ENCODE data around the gene YPEL5.

Gene YPEL5

GRCh38 chr2:30164131-30164925 is 17.5 kb downstream of the YPEL5 start:
- no peak for DNase-seq (ENCODE audit: low read depth in 4 of 4, low spot score in 1 of 4)

GRCh38 chr2:30165050-30165520 is 18.3 kb downstream of the YPEL5 start:
- DNase-seq (ENCODE audit: low read depth in 4 of 4, low spot score in 1 of 4), result peak in 2 of 4 experiments; percentile 20 to 32

- no peak for DNase-seq (ENCODE audit: low read depth in 4 of 4, low spot score in 1 of 4)
These were observed 18.8 kb downstream of the YPEL5 start for GRCh38 chr2:30165617-30166016.

GRCh38 chr2:30172627-30173026 is 25.8 kb downstream of the YPEL5 start:
- no peak for DNase-seq (ENCODE audit: low read depth in 4 of 4, low spot score in 1 of 4)

GRCh38 chr2:30177440-30177839 is 30.6 kb downstream of the YPEL5 start:
- DNase-seq (ENCODE audit: low read depth in 4 of 4, low spot score in 1 of 4), result no peak

GRCh38 chr2:30177956-30178355 is 31.1 kb downstream of the YPEL5 start:
- no peak for DNase-seq (ENCODE audit: low read depth in 4 of 4, low spot score in 1 of 4)

GRCh38 chr2:30178618-30179434 is 32.0 kb downstream of the YPEL5 start:
- no peak for DNase-seq (ENCODE audit: low read depth in 4 of 4, low spot score in 1 of 4)

GRCh38 chr2:30179536-30179935 is 32.7 kb downstream of the YPEL5 start:
- no peak for DNase-seq (ENCODE audit: low read depth in 4 of 4, low spot score in 1 of 4)

GRCh38 chr2:30180226-30180625 is 33.4 kb downstream of the YPEL5 start:
- DNase-seq (ENCODE audit: low read depth in 4 of 4, low spot score in 1 of 4), result no peak

- DNase-seq (ENCODE audit: low read depth in 4 of 4, low spot score in 1 of 4), result no peak
These were observed 34.4 kb downstream of the YPEL5 start for GRCh38 chr2:30181176-30181575.

GRCh38 chr2:30184035-30184434 is 37.2 kb downstream of the YPEL5 start:
- DNase-seq (ENCODE audit: low read depth in 4 of 4, low spot score in 1 of 4), result no peak

- DNase-seq (ENCODE audit: low read depth in 4 of 4, low spot score in 1 of 4), result no peak
These were observed 38.4 kb downstream of the YPEL5 start for GRCh38 chr2:30185178-30185577.

GRCh38 chr2:30188292-30188691 is 41.5 kb downstream of the YPEL5 start:
- DNase-seq (ENCODE audit: low read depth in 4 of 4, low spot score in 1 of 4), result no peak

GRCh38 chr2:30190637-30191036 is 43.8 kb downstream of the YPEL5 start:
- no peak for DNase-seq (ENCODE audit: low read depth in 4 of 4, low spot score in 1 of 4)

- DNase-seq (ENCODE audit: low read depth in 4 of 4, low spot score in 1 of 4), result no peak
These were observed 44.3 kb downstream of the YPEL5 start for GRCh38 chr2:30191107-30191506.

GRCh38 chr2:30191819-30192271 is 45.0 kb downstream of the YPEL5 start:
- no peak for DNase-seq (ENCODE audit: low read depth in 4 of 4, low spot score in 1 of 4)

- no peak for DNase-seq (ENCODE audit: low read depth in 4 of 4, low spot score in 1 of 4)
These were observed 45.5 kb downstream of the YPEL5 start for GRCh38 chr2:30192314-30192713.

- no peak for DNase-seq (ENCODE audit: low read depth in 4 of 4, low spot score in 1 of 4)
These were observed 46.4 kb downstream of the YPEL5 start for GRCh38 chr2:30193104-30193681.

GRCh38 chr2:30194421-30194820 is 47.6 kb downstream of the YPEL5 start:
- no peak for DNase-seq (ENCODE audit: low read depth in 4 of 4, low spot score in 1 of 4)

GRCh38 chr2:30195016-30195415 is 48.2 kb downstream of the YPEL5 start:
- DNase-seq (ENCODE audit: low read depth in 4 of 4, low spot score in 1 of 4), result no peak

- DNase-seq (ENCODE audit: low read depth in 4 of 4, low spot score in 1 of 4), result no peak
These were observed 50.9 kb downstream of the YPEL5 start for GRCh38 chr2:30197570-30198192.
